Lung (tissue), 12 donors: ENCODE results near the gene TET2. TPM values are rescaled to one million over a fixed set of nuclear protein-coding genes. Genes with fewer than 3 reads are reported as not detected.

ENCODE experiments used
- ATAC-seq: fragments of 200-7000 bp; cut with Tn5 transposase; one replicate; pipeline ENCODE4 v1.9.1; 2020; ENCODE audit warnings: moderate number of reproducible peaks; ENCODE audit not compliant: insufficient read depth, low FRiP score
- DNase-seq, 3 donors: peaks; one replicate each; pipeline ENCODE4 v3.0.0-alpha.2; 2013 to 2017
- H3K27ac ChIP-seq, 2 donors: one replicate each; pipeline ENCODE4 v1.5.1; 2013; ENCODE audit warnings: mild to moderate bottlenecking in 2 of 2, moderate library complexity in 2 of 2, control low read depth in 1 of 2, inconsistent platforms in 1 of 2, low read depth in 1 of 2, low read length in 1 of 2
- H3K27me3 ChIP-seq, 3 donors: one replicate each; pipeline ENCODE4 v1.5.1; 2013; ENCODE audit warnings: low read length in 2 of 3; ENCODE audit not compliant: control insufficient read depth in 3 of 3, insufficient read depth in 3 of 3
- H3K36me3 ChIP-seq, 4 donors: one replicate each; pipeline ENCODE4 v1.5.1; 2013; ENCODE audit warnings: low read length in 4 of 4, mild to moderate bottlenecking in 1 of 4, moderate library complexity in 1 of 4; ENCODE audit not compliant: control insufficient read depth in 4 of 4, insufficient read depth in 4 of 4
- H3K4me1 ChIP-seq, 5 donors: one replicate each; pipeline ENCODE4 v1.5.1; 2013; ENCODE audit warnings: low read length in 5 of 5, mild to moderate bottlenecking in 2 of 5, moderate library complexity in 1 of 5; ENCODE audit not compliant: control insufficient read depth in 5 of 5, insufficient read depth in 5 of 5
- H3K4me3 ChIP-seq: one replicate; pipeline ENCODE4 v1.5.1; 2013; ENCODE audit warnings: mild to moderate bottlenecking, control low read depth, moderate library complexity
- H3K9ac ChIP-seq, 2 donors: one replicate each; pipeline ENCODE4 v1.5.1; 2013; ENCODE audit warnings: low read length in 2 of 2, control low read depth in 1 of 2; ENCODE audit not compliant: insufficient read depth in 1 of 2
- H3K9me3 ChIP-seq, 4 donors: one replicate each; pipeline ENCODE4 v1.5.1; 2013; ENCODE audit warnings: low read length in 3 of 4, mild to moderate bottlenecking in 1 of 4, moderate library complexity in 1 of 4; ENCODE audit not compliant: control insufficient read depth in 4 of 4, insufficient read depth in 3 of 4
- CTCF ChIP-seq: IDR thresholded peaks from 2 replicates; pipeline ENCODE4 v1.5.1; 2012; ENCODE audit warnings: mild to moderate bottlenecking; ENCODE audit errors: control extremely low read depth, extremely low read depth
- WGBS, 2 donors: extraction: QIAGEN DNeasy Blood & Tissue Kit; methylation state at CpG; one replicate each; pipeline ENCODE4 v1.1.7; 2013; 5-methylcytosine and 5-hydroxymethylcytosine counted together
- polyA plus RNA-seq, 2 donors: library from polyadenylated mRNA; stranded (reverse); fragments of 200-250 nt; gene quantifications; one replicate each; pipeline ENCODE4 v1.2.1, GENCODE V29; 2013
- total RNA-seq, 2 donors: library from RNA; depleted of rRNA in 1 of 2; stranded (reverse); fragments of >200 nt in 1 of 2; gene quantifications; one replicate each; pipeline ENCODE4 v1.2.1, GENCODE V29; 2014 to 2021
- donor health status: control.
- donor health status: control.
- donor health status: Bipolar disorder and iron deficiency.
- donor health status: healthy.
- donor health status: DM: yes; HTN: yes; CAD: no.

The TET2 gene
- total and polyA plus RNA-seq, 4 donors, result 4.1 to 72.2 (median 16.5) TPM

GRCh38 chr4:105189855-105190650, 43.4 kb downstream of the TET2 start:
- DNase-seq, result no peak
- no peak overlapping the region for H3K9ac ChIP-seq
- peaks cover 0 to 9% (median 4%) of the 10 kb centered on the region in 5 donors for H3K4me1 ChIP-seq
- no peak for TF ChIP-seq CTCF
- peaks cover 0 to 7% (median under 1%) of the 10 kb centered on the region in 4 donors for H3K36me3 ChIP-seq
- no peak for ATAC-seq
- WGBS, 2 donors, result 65 to 86% methylated on average over 2 of the region's 2 CpGs
- H3K4me3 ChIP-seq, result no peak overlapping the region
- H3K27me3 ChIP-seq, result no peaks in the 10 kb centered on the region
- H3K9me3 ChIP-seq, result no peaks in the 10 kb centered on the region
- H3K27ac ChIP-seq, result no peak overlapping the region

GRCh38 chr4:105191621-105192210, 45.0 kb downstream of the TET2 start:
- TF ChIP-seq CTCF, result no peak
- WGBS, 2 donors, result 35 to 62% methylated on average over 3 of the region's 3 CpGs
- ATAC-seq, result peak; percentile 43
- no peak overlapping the region for H3K4me3 ChIP-seq
- no peak for DNase-seq
- no peak overlapping the region for H3K27ac ChIP-seq
- no peaks in the 10 kb centered on the region for H3K27me3 ChIP-seq
- H3K36me3 ChIP-seq, result peaks cover 0 to 10% (median 5%) of the 10 kb centered on the region in 4 donors
- no peaks in the 10 kb centered on the region for H3K9me3 ChIP-seq
- no peak overlapping the region for H3K9ac ChIP-seq
- peaks cover 0 to 10% (median 4%) of the 10 kb centered on the region in 5 donors for H3K4me1 ChIP-seq

GRCh38 chr4:105192474-105192873, 45.8 kb downstream of the TET2 start:
- no peak overlapping the region for H3K9ac ChIP-seq
- H3K27ac ChIP-seq, result no peak overlapping the region
- H3K4me3 ChIP-seq, result no peak overlapping the region
- H3K36me3 ChIP-seq, result peaks cover 0 to 10% (median 5%) of the 10 kb centered on the region in 4 donors
- no peak for TF ChIP-seq CTCF
- H3K4me1 ChIP-seq, result peaks cover 0 to 12% (median 4%) of the 10 kb centered on the region in 5 donors
- H3K9me3 ChIP-seq, result no peaks in the 10 kb centered on the region
- no peak for DNase-seq
- no peak for ATAC-seq
- H3K27me3 ChIP-seq, result no peaks in the 10 kb centered on the region
